MCF 10A (cell line): ENCODE measurements around the gene ACTR3. TPM values are rescaled to one million over a fixed set of nuclear protein-coding genes. Genes with fewer than 3 reads are reported as not detected.

ENCODE experiments used
- BruUV-seq: library from RNA; stranded (reverse); fragments of 400-500 nt; replicated peaks from 2 replicates; lab custom pipeline; 2021; lab: Mats Ljungman, UMichigan
- CTCF ChIA-PET: fragments of 300-600 bp; sonication (Branson Sonifier 250); formaldehyde crosslinking; extraction: SDS; loops from one replicate; lab custom pipeline; 2021; ENCODE audit warnings: antibody characterized with exemption, inconsistent platforms; lab: Yijun Ruan, JAX
- POLR2A ChIA-PET: fragments of 300-600, 350-650 bp; sonication (Branson Sonifier 250); formaldehyde crosslinking; extraction: SDS; loops from one replicate; lab custom pipeline; 2020; ENCODE audit warnings: antibody characterized with exemption, inconsistent platforms; lab: Yijun Ruan, JAX
- DNase-seq: peaks from one replicate; pipeline ENCODE4 v3.0.0-alpha.2; 2018; ENCODE audit not compliant: unreplicated experiment
- H3K27ac Mint-ChIP-seq: one replicate; pipeline ENCODE4 v1.8.0; 2022; ENCODE audit warnings: mild to moderate bottlenecking, low read depth, mixed read lengths; ENCODE audit not compliant: unreplicated experiment
- H3K27me3 Mint-ChIP-seq: one replicate; pipeline ENCODE4 v1.8.0; 2022; ENCODE audit warnings: mixed read lengths; ENCODE audit not compliant: insufficient read depth, unreplicated experiment
- H3K36me3 Mint-ChIP-seq: one replicate; pipeline ENCODE4 v1.8.0; 2022; ENCODE audit warnings: mild to moderate bottlenecking, moderate library complexity, mixed read lengths; ENCODE audit not compliant: insufficient read depth, unreplicated experiment
- H3K4me1 Mint-ChIP-seq: one replicate; pipeline ENCODE4 v1.8.0; 2022; ENCODE audit warnings: mixed read lengths; ENCODE audit not compliant: insufficient read depth, unreplicated experiment
- H3K4me3 Mint-ChIP-seq: one replicate; pipeline ENCODE4 v1.8.0; 2022; ENCODE audit warnings: mild to moderate bottlenecking, moderate library complexity, mixed read lengths; ENCODE audit not compliant: unreplicated experiment
- H3K9me3 Mint-ChIP-seq: one replicate; pipeline ENCODE4 v1.8.0; 2022; ENCODE audit warnings: mixed read lengths; ENCODE audit not compliant: unreplicated experiment
- intact Hi-C: fragments of 100-400 bp; cut with micrococcal nuclease; formaldehyde crosslinking; loops from 2 replicates; pipeline ENCODE4 v1.14.1; 2022
- total RNA-seq: library from RNA; stranded (reverse); gene quantifications from 2 replicates; pipeline ENCODE4 v1.2.3, GENCODE V29; 2022
- TF ChIP-seq, protein P1 (sequence below): fragments of 200-600 bp; IDR thresholded peaks from one replicate; pipeline ENCODE4 v1.8.0; 2022; ENCODE audit warnings: antibody characterized with exemption, mild to moderate bottlenecking; ENCODE audit not compliant: unreplicated experiment

The ACTR3 gene
- total RNA-seq, 1 experiment from 2014 or later, result 311 TPM

DNA sequence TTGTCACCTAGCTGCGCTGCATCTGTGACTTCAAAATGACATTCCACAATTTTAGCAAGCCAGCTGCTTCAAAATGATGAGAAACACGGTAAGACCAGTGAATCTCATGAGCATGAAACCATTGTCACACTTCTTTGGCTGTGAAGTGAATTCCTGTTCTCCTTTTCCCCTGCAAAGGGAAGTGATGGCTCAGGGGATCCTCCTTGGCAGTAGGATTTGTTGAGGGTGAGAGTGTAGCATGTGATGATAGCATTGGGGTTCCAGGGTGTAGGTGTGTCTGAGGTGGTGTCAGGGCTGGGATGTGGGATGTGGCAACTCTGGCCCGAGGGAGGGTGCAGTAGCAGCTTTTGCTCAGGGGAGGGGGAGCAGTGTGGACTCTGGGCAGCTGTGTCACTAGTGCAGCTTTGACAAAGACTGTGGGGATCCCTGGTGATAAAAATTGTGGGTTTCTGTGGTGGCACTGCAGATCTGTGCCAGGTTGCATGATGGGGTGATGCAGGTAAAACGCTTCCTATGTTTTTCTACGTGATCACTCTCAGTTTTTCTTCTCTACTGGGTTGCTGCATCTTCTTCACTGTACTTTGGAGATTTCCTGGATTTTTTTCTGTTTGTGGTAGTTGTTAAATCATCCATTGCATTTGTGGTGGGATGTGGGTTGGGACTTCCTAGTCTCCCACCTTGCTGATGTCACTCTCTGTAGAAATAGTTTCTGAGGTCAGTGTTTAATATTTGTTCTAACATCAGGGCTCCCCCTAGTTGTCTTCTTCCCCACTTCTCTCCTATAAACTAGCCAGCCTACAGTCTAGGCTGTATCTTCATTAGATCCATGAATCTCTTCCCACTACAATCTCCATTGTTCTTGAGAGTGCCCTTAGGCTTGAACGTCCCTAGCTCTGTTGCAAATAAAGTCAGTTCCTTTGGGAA, 107.0 kb downstream of the ACTR3 start:
- Mint-ChIP-seq H3K27me3 (no peaks in the 10 kb centered on the region), H3K36me3 (peaks cover 7% of the 10 kb centered on the region), H3K4me3 (no peak overlapping the region), H3K4me1 (no peaks in the 10 kb centered on the region), H3K27ac (no peak overlapping the region), H3K9me3 (no peaks in the 10 kb centered on the region)
- no peak for DNase-seq
- BruUV-seq, result no TSS peak
- ChIA-PET CTCF (interaction anchor here (0.6 to 0.8 kb wide), 2 partner anchors 8 to 68 kb away, joined by 3 read pairs; no protein-coding TSS in a partner anchor), POLR2A (interaction anchor here (0.8 to 1.5 kb wide), 2 partner anchors 10 to 64 kb away, joined by 3 read pairs; no protein-coding TSS in a partner anchor)
- intact Hi-C loops, result no loop called here
- TF ChIP-seq, protein P1, sequence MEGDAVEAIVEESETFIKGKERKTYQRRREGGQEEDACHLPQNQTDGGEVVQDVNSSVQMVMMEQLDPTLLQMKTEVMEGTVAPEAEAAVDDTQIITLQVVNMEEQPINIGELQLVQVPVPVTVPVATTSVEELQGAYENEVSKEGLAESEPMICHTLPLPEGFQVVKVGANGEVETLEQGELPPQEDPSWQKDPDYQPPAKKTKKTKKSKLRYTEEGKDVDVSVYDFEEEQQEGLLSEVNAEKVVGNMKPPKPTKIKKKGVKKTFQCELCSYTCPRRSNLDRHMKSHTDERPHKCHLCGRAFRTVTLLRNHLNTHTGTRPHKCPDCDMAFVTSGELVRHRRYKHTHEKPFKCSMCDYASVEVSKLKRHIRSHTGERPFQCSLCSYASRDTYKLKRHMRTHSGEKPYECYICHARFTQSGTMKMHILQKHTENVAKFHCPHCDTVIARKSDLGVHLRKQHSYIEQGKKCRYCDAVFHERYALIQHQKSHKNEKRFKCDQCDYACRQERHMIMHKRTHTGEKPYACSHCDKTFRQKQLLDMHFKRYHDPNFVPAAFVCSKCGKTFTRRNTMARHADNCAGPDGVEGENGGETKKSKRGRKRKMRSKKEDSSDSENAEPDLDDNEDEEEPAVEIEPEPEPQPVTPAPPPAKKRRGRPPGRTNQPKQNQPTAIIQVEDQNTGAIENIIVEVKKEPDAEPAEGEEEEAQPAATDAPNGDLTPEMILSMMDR, result no peak

GRCh38 chr2:114001152-114001551, 111.3 kb downstream of the ACTR3 start:
- H3K36me3 Mint-ChIP-seq, result peaks cover 7% of the 10 kb centered on the region
- intact Hi-C loops, result no loop called here
- ChIA-PET CTCF (interaction anchor here (0.6 to 1.1 kb wide), 2 partner anchors 21 to 36 kb away, joined by 3 to 4 read pairs; no protein-coding TSS in a partner anchor), POLR2A (no interaction called here)
- BruUV-seq, result no TSS peak
- H3K4me1 Mint-ChIP-seq, result no peaks in the 10 kb centered on the region
- H3K4me3 Mint-ChIP-seq, result no peak overlapping the region
- H3K9me3 Mint-ChIP-seq, result no peaks in the 10 kb centered on the region
- TF ChIP-seq, protein P1, result no peak
- H3K27ac Mint-ChIP-seq, result no peak overlapping the region
- DNase-seq, result no peak
- no peaks in the 10 kb centered on the region for H3K27me3 Mint-ChIP-seq

DNA sequence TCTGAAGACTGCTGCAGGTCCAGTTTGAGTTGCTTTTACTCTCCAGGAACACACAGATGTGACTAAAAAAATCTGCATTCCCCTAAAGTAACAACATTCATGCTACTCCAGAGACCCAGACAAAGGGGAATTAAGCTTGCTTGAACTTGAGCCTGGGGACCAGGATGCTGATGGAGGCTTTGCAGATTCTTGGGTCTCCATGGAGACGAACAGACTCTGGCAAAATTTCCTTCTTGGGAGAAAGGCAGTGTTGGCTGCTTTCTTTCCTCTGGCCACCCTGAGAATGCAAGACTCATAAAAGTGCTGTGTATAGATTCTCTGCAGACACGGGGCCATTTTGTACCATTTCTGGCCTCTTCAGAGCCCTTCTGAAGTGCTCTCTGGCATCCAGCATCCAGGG, 112.0 kb downstream of the ACTR3 start:
- POLR2A ChIA-PET, result interaction anchor here (0.5 to 0.6 kb wide), 2 partner anchors 217 to 299 kb away, joined by 3 read pairs; no protein-coding TSS in a partner anchor
- H3K4me1 Mint-ChIP-seq, result no peaks in the 10 kb centered on the region
- CTCF ChIA-PET, result interaction anchor here (1.1 kb wide), 1 partner anchor 37 kb away, joined by 3 read pairs; no protein-coding TSS in a partner anchor
- H3K36me3 Mint-ChIP-seq, result peaks cover 7% of the 10 kb centered on the region
- DNase-seq, result no peak
- BruUV-seq, result no TSS peak
- H3K4me3 Mint-ChIP-seq, result no peak overlapping the region
- TF ChIP-seq, protein P1, result no peak
- no peaks in the 10 kb centered on the region for H3K27me3 Mint-ChIP-seq
- H3K27ac Mint-ChIP-seq, result no peak overlapping the region
- intact Hi-C loops, result no loop called here
- no peaks in the 10 kb centered on the region for H3K9me3 Mint-ChIP-seq

- no peak for DNase-seq
- Mint-ChIP-seq H3K36me3 (peaks cover 7% of the 10 kb centered on the region), H3K27ac (no peak overlapping the region), H3K9me3 (no peaks in the 10 kb centered on the region), H3K4me1 (no peaks in the 10 kb centered on the region), H3K27me3 (no peaks in the 10 kb centered on the region), H3K4me3 (no peak overlapping the region)
- TF ChIP-seq, protein P1, result no peak
- intact Hi-C loops, result no loop called here
- ChIA-PET CTCF (no interaction called here), POLR2A (no interaction called here)
- BruUV-seq, result no TSS peak
Measured at GRCh38 chr2:114005110-114005783, 115.4 kb downstream of the ACTR3 start.
